Stimulated activated CD4-positive, alpha-beta T cell treated with anti-CD3 and anti-CD28 coated beads, Interleukin-12 subunit alpha, Interleukin-12 subunit beta, amount 100 ng/mL, for 4 hours (primary cell): ENCODE data around the gene POU4F1.

ENCODE experiments used
- DNase-seq: peaks from one replicate; pipeline ENCODE4 v3.0.0-alpha.2; 2020

POU4F1 gene

DNA sequence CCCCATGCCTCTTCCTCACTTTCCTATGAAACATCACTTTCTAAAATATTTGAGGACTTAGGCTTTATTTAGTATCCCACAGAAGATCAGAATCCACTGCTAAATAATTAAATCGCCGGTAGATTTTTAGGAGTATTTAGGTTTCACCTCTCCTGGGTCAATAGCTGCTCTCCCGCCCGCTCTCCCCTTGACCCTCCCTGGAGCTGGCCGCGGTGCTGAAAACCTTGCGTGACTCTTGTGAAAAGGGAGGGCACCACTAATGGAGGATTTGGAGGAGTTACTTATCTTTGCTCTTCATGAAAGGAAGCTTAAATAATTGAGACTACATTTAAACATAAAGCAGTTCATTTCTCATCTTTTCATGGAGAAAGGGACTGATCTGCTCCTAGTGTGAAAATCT is 14.1 kb downstream of the POU4F1 start:
- DNase-seq: no peak

DNA sequence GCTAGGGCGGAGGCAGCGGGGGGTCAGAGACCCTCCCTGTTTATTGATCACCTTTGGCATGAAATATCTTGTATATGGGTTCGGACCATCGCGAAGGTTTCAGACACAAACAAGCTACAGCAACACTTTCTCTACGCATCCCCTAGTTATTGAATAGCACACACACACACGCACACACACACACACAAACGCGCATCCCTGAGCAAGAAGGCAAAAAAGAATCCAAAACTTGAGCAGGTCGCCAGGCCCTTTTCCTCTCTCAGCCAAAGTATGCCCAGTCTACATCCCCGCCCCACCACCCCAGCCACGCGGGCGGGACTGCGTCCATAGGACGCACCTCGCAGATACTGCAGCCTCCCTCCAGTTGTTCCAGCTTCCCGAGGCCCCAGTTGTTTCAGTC is 16.0 kb downstream of the POU4F1 start:
- no peak for DNase-seq

DNA sequence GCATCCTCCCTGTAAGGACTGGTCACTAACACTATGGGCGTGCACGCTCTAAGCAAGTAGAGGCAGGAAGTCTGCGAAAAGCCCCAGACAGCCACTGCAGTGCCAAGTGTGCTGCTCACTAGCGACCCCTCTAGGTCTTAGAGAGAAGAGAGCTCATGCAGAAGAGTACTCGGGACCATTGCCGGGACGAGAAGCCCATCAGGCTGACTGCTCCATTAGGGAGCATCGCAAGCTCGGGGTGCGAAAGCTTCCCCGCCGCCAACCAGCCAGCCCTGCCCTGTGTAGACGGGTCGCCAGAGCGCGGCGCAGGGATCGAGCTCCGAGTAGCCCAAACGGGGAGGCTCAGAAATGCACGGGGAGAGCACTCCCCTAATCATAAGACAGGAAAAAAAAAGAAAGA is 16.6 kb downstream of the POU4F1 start:
- DNase-seq: no peak

DNA sequence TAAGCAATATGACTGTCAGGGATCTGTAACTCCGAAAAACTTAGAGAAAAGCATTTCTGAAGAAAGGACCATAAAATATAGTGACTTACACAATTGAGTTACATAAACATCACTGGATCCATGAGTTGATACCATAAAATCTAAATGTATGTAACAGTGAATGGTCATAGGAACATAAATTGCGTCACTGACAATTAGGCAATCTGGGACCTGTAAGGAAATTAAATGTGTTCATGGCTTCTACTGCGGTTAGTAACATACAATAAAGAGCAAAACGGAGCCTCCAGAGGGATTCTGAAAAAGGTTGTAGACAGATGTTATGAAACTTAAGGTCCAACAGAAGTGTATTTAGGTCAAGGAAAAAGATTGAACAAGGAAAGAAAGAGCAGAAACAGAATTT is 27.1 kb downstream of the POU4F1 start:
- no peak for DNase-seq

DNA sequence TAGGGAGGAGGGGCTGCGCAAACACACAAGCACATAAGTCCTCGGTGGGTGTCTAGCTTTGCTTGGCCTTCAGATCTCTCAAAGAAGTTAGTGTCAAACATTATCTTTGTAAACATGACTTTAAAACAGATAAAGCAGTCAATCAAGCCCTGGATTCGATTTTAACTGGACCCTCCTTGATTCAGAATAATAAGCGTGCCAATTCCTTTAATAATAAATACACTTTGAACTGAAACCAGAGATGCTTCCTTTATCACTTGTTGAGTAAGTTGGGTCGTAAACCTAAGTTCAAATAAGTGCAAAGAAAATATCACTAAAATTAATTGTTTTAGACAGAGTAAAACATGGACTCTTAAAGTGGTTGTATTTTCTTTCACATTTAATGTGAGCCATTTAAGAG is 30.9 kb downstream of the POU4F1 start:
- no peak for DNase-seq

DNA sequence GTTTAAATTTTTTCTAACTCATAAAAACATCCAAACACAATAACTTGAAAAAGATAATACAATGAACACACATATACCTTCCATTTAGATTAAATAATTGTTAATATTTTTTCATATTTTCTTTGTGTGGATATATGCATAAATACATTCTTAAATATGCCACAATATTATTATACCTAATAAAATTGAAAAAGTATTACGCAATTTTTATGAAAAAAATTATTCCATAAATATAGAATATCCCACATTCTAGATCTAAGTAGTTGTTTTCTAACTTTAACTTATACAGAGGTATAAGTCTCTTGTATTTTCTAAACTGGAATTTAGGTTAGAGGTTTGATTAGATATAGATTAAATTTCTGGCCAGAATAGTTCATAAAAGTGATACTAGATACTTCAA is 34.3 kb downstream of the POU4F1 start:
- DNase-seq: no peak

DNA sequence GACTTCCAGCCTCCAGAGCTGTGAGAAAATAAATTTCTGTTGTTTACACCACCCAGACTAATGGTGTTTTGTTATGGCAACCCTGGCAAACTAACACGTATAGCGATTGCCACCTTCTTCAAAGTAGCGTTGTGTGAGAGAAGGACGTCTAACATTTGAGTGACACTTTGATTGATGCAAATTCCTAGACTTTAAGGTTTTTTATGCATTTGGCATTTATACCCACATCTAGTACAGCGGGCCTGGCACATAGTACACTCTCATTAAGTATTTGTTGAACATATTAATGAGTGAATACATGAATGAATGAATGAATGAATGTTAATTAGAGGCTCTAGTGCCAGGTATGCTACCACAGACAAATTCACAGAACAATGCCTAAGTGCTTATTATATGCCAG is 36.7 kb downstream of the POU4F1 start:
- no peak for DNase-seq

DNA sequence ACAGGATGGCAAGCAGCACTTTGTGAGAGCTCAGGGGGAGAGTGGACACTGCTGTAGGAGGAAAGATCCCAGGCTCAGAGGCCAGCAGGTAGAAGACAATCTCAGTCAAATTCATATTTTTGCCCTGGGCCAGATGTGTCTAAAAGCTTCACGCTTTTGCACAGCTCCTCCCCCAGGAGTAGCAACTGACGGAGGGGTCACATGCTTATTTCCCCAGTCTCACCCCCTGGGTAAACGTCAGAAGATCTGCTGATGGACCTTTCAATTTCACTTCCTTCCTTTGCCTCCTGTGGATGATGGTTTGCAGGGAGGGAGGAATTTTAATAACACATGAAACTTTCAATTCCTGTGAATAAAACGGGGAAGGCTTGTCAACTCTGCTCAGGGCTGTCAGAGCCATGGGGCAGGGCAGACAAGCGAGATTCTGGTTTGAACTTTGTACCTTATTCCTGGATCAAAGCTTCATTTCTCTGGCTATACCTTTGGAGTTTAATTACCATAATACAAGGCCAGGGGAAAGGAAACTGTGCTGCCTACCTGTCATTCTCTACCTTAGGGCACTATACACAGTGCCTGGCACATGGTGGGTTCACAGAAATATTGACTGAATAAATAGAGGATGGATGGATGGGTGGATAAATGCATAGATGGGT is 41.0 kb downstream of the POU4F1 start:
- no peak for DNase-seq
